GM23338 (cell line): ENCODE measurements around the gene RGS6.
"Not testable (repeated sequence)": the region's sequence is repeated elsewhere in the genome, so short reads cannot be mapped to it uniquely, and the experiment has no call there.

Experiments used
- CREB1 ChIP-seq: fragments of 250-450 bp; sonication (Bioruptor Pico); IDR thresholded peaks from 2 replicates; pipeline ENCODE4 v1.5.0; 2020; ENCODE audit warnings: low read depth, mild to moderate bottlenecking, moderate library complexity
- EZH2 ChIP-seq: fragments of 200-600 bp; sonication (generic); IDR thresholded peaks from one replicate; pipeline ENCODE4 v1.8.0; 2017; ENCODE audit warnings: antibody characterized with exemption, mild to moderate bottlenecking, low read depth; ENCODE audit not compliant: unreplicated experiment
- EZH2phosphoT487 ChIP-seq: fragments of 200-600 bp; sonication (generic); IDR thresholded peaks from one replicate; pipeline ENCODE4 v1.8.1; 2018; ENCODE audit warnings: antibody characterized with exemption; ENCODE audit not compliant: unreplicated experiment
- JUNB ChIP-seq: IDR thresholded peaks from one replicate; pipeline ENCODE4 v1.6.1; 2016; ENCODE audit warnings: antibody characterized with exemption; ENCODE audit not compliant: unreplicated experiment
- POLR2AphosphoS5 ChIP-seq: IDR thresholded peaks from 2 replicates; pipeline ENCODE4 v1.6.1; 2016; ENCODE audit warnings: antibody characterized with exemption, low read depth
- ZNF331 ChIP-seq: fragments of 250-450 bp; sonication (Bioruptor Pico); IDR thresholded peaks from 2 replicates; pipeline ENCODE4 v1.5.0; 2020; ENCODE audit warnings: low read depth, mild to moderate bottlenecking, moderate library complexity
- TF ChIP-seq, protein P1 (sequence below), 2 experiments: fragments of 200-600 bp in 1 of 2; sonication (generic) in 1 of 2; conservative IDR thresholded peaks; 2 replicates each; pipeline versions ENCODE4 v1.5.1 to v1.6.1; 2016 to 2017; ENCODE audit warnings: antibody characterized with exemption in 2 of 2, low read depth in 2 of 2, mild to moderate bottlenecking in 2 of 2, moderate library complexity in 1 of 2
- TF ChIP-seq, protein P2 (sequence below): IDR thresholded peaks from one replicate; pipeline ENCODE4 v1.6.1; 2018; ENCODE audit warnings: antibody characterized with exemption; ENCODE audit not compliant: unreplicated experiment

- TF ChIP-seq POLR2AphosphoS5; JUNB; ZNF331 (CRISPR knock-in tag); EZH2phosphoT487; EZH2; CREB1 (CRISPR knock-in tag): not testable (repeated sequence)
- TF ChIP-seq, protein P1, sequence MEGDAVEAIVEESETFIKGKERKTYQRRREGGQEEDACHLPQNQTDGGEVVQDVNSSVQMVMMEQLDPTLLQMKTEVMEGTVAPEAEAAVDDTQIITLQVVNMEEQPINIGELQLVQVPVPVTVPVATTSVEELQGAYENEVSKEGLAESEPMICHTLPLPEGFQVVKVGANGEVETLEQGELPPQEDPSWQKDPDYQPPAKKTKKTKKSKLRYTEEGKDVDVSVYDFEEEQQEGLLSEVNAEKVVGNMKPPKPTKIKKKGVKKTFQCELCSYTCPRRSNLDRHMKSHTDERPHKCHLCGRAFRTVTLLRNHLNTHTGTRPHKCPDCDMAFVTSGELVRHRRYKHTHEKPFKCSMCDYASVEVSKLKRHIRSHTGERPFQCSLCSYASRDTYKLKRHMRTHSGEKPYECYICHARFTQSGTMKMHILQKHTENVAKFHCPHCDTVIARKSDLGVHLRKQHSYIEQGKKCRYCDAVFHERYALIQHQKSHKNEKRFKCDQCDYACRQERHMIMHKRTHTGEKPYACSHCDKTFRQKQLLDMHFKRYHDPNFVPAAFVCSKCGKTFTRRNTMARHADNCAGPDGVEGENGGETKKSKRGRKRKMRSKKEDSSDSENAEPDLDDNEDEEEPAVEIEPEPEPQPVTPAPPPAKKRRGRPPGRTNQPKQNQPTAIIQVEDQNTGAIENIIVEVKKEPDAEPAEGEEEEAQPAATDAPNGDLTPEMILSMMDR (conservative IDR thresholded peaks at IDR 0.05; ENCODE audit: low read depth in 2 of 2) = not testable (repeated sequence)
- TF ChIP-seq, protein P2, sequence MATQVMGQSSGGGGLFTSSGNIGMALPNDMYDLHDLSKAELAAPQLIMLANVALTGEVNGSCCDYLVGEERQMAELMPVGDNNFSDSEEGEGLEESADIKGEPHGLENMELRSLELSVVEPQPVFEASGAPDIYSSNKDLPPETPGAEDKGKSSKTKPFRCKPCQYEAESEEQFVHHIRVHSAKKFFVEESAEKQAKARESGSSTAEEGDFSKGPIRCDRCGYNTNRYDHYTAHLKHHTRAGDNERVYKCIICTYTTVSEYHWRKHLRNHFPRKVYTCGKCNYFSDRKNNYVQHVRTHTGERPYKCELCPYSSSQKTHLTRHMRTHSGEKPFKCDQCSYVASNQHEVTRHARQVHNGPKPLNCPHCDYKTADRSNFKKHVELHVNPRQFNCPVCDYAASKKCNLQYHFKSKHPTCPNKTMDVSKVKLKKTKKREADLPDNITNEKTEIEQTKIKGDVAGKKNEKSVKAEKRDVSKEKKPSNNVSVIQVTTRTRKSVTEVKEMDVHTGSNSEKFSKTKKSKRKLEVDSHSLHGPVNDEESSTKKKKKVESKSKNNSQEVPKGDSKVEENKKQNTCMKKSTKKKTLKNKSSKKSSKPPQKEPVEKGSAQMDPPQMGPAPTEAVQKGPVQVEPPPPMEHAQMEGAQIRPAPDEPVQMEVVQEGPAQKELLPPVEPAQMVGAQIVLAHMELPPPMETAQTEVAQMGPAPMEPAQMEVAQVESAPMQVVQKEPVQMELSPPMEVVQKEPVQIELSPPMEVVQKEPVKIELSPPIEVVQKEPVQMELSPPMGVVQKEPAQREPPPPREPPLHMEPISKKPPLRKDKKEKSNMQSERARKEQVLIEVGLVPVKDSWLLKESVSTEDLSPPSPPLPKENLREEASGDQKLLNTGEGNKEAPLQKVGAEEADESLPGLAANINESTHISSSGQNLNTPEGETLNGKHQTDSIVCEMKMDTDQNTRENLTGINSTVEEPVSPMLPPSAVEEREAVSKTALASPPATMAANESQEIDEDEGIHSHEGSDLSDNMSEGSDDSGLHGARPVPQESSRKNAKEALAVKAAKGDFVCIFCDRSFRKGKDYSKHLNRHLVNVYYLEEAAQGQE = not testable (repeated sequence)
These were observed 9.4 kb downstream of the RGS6 start for GRCh38 chr14:71941616-71942015.
